ENCODE measurements around the gene OR13C2.
"Not testable (repeated sequence)": the region's sequence is repeated elsewhere in the genome, so short reads cannot be mapped to it uniquely, and the experiment has no call there.

OR13C2 gene, protein sequence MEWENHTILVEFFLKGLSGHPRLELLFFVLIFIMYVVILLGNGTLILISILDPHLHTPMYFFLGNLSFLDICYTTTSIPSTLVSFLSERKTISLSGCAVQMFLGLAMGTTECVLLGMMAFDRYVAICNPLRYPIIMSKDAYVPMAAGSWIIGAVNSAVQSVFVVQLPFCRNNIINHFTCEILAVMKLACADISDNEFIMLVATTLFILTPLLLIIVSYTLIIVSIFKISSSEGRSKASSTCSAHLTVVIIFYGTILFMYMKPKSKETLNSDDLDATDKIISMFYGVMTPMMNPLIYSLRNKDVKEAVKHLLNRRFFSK

DNA sequence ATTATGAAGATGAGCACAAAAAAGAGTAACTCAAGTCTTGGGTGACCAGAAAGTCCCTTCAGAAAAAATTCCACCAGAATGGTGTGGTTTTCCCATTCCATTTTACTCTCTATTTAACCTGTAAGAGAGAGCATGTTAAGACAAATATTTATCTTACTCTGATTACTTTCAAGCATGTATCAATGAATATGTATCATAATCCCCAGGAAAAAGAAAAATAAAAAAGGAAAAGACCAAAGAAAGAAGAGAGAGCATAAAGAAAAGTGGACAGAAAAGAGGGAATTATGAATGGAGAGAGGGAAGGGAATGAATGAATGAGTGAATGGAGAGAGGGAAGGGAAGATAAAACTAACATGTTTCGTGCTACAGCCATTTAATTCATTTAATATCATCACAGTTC, at the start of gene OR13C2:
Gene OR13C2, minus strand, starts transcription at position 101 of the 400 bp plus-strand sequence. Its CDS starts 0 bp downstream, at position 101.
- DNase-seq = not testable (repeated sequence)

DNA sequence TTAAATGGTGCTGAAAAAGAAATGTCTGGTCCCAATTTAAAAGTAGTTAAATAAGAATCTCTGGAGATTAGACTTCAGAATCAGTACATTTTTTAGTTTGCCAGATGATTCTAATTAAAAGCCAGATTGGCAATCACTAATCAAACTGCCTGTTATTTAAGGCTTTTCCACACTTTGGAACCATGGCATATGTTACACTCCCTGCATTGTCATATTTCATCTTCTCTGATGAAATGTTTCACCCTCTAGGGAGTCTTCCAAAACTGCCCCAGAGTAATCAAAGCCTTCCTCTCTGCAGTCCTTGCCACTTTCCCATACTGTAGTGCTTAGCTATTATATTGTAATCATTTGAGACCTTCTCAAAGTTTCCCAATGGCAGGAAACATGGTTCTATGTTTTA, 30.0 kb upstream of the OR13C2 start:
- no peak for DNase-seq

DNA sequence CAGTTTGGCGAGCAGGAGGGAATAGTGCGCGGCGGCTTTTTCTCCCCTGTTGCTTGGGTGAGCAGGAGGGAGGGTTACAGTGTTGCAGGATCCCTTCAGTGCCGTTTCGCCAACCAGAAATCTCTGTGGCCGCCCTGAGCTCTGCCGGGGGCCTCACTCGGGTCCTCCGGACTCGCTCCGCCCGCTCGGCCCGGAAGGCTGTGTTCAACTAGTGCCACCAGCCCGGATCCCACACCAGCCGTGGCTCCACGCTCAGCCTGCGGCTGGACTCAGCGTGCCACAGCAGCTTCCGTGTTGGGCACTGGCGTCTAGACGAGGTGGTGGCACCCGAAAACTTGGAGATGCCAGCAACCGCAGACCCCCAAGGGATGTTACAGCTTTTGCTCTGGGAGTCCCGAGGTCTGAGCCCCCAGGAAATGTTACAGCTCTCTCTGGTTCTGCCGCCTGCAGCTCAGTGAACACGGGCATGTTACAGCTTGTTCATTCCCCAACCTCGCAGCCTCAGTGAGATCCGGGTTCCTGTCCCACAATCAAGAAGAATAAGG, 28.6 kb upstream of the OR13C2 start:
- DNase-seq = no peak

DNA sequence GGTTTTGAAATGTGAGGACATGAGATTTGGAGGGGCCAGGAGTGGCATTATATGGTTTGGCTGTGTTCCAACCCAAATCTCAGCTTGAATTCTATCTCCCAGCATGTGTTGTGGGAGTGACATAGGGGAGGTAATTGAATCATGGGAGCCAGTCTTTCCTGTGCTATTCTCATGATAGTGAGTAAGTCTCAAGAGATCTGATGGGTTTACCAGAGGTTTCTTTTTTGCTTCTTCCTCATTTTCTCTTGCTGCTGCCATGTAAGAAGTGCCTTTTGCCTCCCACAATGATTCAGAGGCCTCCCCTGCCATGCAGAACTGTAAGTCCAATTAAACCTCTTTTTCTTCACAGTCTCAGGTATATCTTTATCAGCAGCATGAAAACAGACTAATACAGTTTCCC, 20.5 kb upstream of the OR13C2 start:
- DNase-seq = not testable (repeated sequence)

DNA sequence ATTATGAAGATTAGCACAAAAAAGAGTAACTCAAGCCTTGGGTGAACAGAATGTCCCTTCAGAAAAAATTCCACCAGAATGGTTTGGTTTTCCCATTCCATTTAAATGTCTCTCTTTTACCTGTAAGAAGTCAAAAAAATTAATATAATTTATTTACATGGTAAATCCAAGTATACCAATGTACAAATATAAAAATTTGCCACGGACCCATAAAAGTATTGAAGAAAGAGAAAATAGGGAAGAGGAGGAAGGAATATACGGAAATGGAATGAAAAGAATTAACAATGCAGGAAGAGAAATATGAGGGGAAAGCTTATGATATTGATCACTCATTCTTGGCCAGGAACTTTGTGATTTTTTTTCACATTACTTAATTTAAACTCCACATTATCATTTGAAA, 12.7 kb upstream of the OR13C2 start, which contains the start of gene OR13C9:
Gene OR13C9, minus strand, starts transcription at position 101 of the 400 bp plus-strand sequence. Its CDS starts 0 bp downstream, at position 101.
- DNase-seq = no peak

DNA sequence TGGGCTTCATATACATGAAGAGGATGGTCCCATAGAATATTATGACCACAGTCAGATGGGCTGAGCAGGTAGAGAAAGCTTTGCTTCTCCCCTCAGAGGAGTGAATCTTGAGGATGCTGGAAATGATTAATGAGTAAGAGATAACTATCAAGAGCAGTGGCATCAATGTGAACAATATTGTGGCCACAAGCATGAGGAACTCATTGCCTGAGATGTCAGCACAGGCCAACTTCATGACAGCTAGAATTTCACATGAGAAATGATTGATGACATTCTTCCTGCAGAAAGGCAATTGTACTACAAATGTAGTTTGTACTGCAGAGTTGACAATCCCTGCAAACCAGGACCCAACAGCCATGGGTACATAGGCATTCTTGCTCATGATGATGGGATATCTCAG, 12.0 kb upstream of the OR13C2 start:
- no peak for DNase-seq

DNA sequence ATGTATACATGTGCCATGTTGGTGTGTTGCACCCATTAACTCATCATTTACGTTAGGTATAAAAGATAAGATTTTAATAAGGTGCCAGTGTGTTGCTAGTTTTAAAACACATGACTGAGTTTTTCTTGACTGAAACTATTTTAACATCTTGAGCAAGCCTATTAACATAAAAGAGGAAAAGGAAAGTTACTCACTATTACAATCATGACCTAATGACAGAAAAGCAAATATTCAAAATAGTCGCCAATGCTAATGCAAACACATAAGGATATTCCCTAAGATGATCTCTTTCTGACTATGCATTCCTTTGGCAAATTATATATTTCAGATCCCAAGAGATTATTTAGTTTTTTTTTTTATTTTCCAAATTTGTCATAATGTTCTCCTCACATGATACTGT, 5.8 kb upstream of the OR13C2 start:
- no peak for DNase-seq

DNA sequence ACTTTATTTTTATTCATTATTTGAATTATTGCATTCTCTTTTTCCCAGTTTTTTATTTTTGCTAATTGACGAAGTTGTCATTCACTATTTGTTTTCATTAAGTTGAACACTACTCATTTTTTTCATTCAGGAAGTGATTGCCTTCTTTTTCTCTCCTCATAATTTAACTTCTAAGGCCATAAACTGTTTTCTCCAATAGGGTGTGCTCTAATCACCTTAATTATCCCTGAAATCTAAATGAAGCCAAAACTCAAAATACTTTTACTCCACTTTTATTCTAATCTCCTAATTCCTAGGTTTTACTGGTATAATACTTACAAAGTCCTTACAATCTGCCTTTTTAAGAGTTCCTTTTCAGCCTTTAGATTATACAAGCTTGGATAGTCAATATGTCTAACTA, 2.9 kb upstream of the OR13C2 start:
- DNase-seq = no peak

DNA sequence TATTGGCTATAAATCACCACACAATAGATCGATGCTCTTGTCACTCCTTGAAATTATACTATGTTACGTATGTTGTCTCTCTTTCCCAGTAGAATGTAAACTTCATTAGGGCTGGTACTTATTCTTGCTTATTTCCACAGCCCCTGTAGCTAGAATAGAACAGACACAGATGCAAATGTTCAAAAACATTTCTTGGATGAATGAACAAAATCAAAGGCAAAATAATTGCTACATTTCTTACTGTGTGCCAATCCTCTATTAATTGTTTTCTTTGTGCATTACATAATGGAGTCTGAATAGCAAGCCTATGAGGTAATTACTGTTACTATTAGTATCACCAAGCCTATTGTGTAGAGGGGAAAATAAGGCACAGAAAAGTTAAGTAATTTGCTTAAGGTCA, 725 bp upstream of the OR13C2 start:
- no peak for DNase-seq

DNA sequence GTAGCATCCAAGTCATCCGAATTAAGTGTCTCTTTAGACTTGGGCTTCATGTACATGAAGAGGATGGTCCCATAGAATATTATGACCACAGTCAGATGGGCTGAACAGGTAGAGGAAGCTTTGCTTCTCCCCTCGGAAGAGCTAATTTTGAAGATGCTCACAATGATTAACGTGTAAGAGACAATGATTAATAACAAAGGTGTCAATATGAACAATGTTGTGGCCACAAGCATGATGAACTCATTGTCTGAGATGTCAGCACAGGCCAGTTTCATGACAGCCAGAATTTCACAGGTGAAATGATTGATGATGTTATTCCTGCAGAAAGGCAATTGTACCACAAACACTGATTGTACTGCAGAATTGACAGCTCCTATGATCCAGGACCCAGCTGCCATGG, 626 bp downstream of the OR13C2 start:
- DNase-seq = no peak

DNA sequence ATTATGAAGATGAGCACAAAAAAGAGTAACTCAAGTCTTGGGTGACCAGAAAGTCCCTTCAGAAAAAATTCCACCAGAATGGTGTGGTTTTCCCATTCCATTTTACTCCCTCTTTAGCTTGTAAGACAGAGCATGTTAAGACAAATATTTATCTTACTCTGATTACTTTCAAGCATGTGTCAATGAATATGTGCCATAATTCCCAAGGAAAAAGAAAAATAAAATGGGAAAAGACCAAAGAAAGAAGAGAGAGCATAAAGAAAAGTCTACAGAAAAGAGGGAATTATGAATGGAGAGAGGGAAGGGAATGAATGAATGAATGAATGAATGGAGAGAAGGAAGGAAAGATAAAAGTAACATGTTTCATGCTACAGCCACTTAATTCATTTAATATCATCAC, 6.1 kb downstream of the OR13C2 start, which contains the start of gene OR13C5:
Gene OR13C5, minus strand, starts transcription at position 101 of the 400 bp plus-strand sequence. Its CDS starts 0 bp downstream, at position 101.
- DNase-seq = not testable (repeated sequence)

DNA sequence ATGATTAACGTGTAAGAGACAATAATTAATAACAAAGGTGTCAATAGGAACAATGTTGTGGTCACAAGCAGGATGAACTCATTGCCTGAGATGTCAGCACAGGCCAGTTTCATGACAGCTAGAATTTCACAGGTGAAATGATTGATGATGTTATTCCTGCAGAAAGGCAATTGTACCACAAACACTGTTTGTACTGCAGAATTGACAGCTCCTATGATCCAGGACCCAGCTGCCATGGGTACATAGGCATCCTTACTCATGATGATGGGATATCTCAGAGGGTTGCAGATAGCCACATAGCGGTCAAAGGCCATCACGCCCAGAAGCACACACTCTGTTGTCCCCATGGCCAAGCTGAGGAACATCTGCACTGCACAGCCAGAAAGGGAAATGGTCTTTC, 6.7 kb downstream of the OR13C2 start:
- not testable (repeated sequence) for DNase-seq

DNA sequence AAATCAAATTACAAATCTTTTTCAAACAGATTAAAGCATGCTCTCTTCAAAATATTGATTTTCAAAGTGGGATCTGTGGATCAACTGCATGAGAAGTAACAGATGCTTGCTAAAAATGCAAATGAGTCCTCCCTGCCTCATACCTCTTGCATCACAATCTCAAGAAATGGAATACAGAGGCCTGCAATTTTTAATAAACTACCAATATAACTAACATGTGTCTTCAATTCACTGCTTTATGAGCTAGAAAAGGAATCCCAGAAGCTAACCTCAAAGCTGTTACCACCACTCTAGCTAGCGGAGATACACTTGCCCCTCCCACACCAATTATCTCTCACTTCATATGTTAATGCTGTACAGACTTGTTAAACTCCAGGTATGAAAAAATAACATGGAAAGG, 15.8 kb downstream of the OR13C2 start:
- DNase-seq = no peak

DNA sequence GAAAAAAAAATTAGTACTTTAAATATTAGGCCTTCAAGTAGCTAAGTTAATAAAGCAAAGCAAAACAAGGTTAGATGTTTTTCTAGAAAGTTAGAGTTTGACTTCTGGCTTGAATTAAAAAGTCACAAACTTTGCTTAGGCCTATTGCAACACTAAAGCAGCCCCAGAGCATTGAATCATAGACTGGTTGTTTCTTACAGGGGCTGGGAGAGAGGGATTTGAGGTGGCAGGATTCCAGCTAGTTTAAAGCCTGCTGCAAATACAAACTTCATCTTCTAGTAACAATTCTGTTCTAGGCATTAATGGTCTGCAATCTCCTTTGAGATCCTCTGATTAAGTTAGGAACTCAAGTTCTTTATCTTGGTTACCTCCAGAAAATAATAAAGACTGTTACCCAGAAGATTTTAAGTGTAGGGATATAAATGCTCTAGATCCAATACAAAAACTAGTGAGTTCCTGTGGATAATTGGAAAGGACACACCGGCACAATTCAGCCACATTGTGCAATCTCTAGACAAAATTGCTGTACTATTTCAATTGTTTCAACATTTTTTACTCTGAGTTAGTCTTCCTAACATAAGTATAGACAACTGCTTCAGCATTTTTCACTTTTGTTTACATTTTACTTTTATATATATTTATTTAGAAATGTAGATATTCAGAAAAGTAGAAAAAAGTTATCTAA, 18.8 kb downstream of the OR13C2 start:
- no peak for DNase-seq

DNA sequence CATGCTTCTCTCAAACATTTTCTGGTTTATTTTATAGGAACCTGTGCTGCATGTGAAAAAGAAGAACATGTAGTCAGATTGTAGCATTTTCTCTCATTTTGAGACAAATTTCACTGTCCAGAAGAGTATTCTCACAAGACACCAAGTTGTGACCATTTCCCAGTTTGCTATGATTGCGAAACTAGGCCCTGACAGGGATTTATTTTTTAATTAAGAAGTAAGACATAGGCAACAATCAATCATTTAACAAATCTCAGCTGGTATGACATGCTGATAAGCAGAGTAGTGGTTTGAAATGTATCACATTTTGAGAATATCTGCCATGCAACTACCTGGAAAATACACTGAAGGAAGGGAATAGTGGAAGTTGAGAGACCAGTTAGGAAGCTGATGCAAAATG, 24.9 kb downstream of the OR13C2 start:
- DNase-seq = no peak

DNA sequence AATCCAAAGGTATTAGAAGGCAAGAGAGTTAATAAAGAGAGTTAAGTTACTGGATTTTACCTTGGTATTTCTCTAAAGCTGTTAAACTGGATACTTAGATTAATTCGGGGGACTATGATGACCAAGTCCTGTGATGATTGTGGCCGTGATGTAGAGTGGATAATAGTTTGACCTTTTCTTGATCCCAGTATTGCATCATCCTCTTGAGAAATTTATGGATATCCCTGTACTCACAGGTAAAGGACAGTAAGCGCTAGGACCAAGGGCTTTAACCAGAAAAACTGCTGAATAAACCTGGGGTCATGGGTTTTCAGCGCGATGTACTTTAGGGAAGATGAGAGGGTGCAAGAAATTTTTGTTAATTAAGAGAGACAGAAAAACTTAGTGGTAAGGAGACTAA, 28.2 kb downstream of the OR13C2 start:
- DNase-seq = no peak

DNA sequence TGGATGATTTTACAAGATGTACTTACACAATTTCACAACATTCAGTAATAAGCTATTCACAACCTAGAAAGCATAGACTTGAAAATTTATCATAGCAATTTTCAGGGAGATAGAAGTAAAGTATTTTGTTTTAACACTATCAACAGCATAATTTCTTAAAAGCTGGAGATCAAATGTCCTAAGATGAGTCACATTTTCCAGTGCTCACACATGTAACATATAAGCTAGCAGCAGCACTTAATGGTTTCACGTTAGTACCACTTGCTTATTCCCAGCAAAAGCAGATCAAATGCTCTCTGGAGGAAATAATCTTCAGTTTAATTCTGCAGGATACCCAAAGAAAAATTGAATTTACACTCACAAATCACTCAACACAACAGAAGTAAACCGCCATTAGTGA, 30.0 kb downstream of the OR13C2 start:
- DNase-seq = no peak

DNA sequence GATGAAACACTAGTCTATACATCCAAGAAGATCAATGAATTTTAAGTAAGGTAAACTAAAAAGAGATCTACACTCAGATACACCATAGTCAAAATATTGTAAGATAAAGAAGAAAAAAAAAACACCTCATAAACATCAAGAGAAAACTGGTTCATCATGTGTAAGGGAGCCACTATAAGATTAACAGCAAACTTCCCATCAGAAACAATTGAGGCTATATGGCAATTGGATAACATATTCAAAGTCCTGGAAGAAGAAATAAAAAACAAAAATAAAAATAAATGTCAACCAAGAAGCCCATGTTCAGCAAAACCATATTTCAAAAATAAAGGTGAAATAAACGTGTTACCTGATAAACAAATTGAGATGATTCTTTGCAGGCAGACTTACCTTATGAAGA, 32.8 kb downstream of the OR13C2 start:
- DNase-seq = no peak

DNA sequence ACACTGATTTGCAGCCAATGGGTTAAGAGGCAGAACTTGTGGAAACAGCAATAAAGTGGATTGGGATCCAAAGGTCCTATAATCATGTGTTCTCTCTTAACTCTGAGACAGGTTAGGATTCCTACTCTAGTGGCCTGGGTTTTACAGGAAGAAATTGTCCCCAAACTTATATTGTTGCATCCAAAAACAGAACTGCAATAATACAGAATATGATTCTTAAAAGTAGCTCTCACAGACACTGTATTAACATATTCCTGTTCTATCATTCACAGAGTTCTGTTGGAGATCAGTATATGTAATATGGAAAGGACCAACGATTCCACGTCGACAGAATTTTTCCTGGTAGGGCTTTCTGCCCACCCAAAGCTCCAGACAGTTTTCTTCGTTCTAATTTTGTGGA, 36.6 kb downstream of the OR13C2 start, which contains the start of gene OR13C8:
Gene OR13C8, plus strand, starts transcription at position 301 of the 400 bp plus-strand sequence. Its CDS starts 0 bp downstream, at position 301.
- DNase-seq = no peak

DNA sequence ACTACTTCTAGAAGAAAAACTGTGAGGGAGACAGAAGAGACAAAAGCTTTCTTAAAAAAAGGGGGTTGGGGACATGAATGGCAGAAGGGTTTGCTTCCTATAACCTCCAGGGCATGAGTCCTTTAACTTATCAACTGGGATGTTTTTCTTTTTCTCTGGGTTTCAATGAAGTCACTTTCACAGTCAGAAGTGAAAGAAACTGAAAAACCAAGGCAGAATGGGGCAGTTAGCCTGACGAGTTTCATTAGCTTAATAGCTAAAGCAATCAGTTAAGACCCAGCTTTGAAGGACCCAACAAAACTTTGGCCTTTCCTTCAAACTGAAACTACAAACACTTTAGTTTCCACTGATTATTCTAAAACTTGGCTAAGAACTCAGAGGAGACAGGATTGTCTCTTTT, 41.1 kb downstream of the OR13C2 start:
- no peak for DNase-seq

DNA sequence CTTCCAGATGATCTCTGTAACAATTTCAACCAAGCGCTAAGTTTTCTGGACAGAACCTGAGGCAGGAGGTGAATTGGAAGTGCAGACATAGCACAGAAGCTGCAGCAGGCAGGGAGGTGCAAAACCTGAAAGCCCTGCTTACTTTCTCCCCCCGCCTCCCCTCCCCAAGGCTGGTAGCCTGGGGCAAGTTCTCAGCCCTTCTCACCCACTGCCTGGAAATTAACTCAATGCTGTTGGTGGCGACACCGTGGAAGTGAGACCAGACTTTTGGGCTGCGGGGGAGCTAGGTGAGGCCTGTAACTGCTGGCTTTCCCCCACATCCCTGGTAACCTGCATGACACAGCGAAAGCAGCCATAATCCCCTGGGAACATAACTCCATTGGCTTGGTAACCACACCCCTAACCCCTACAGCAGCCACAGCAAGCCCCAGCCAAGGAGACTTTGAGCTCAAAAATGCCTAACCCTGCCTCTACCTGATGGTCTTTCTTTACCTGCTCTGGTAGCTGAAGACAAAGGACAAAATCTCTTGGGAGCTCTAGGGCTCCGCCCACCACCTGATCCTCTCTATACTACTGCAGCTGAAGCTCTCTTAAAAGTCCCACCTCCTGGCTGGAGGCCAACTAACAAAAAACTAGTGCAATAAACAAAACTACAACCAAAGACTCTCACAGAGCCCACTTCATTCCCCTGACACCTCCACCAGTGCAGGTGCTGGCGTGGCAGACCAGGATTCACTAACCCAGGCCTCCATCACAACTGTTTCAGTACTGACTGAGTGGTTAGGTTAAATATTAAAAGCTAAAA, 48.4 kb downstream of the OR13C2 start:
- DNase-seq = no peak

DNA sequence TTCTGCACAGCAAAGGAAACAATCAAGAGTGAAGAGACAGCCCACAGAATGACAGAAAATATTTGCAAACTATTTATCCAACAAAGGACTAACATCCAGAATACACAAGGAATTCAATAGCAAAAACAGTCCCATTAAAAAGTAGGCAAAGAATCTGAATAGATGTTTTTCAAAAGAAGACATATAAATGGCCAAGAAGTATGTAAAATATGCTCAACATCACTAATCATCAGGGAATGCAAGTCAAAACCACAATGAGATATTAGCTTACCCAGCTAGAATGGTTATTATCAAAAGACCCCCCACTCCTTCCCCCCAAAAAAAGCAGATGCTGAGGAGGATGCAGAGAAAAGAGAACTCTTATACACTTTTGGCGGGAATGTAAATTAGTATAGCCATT, 49.9 kb downstream of the OR13C2 start:
- DNase-seq = no peak

All from stimulated activated naive CD4-positive, alpha-beta T cell (primary cell).